PFSK-1 (cell line): Measurements from ENCODE around the gene RAPGEF5.

ENCODE experiments used
- POLR2AphosphoS5 ChIP-seq: IDR thresholded peaks from 2 replicates; pipeline ENCODE4 v1.6.1; 2012; ENCODE audit warnings: low read depth, mild to moderate bottlenecking, control low read depth, low read length, moderate library complexity
- SIN3A ChIP-seq: IDR thresholded peaks from 2 replicates; pipeline ENCODE4 v1.6.1; 2012; ENCODE audit warnings: mild to moderate bottlenecking, low read length, moderate library complexity, borderline replicate concordance; ENCODE audit not compliant: insufficient read depth
- TF ChIP-seq, protein P1 (sequence below), 2 experiments: IDR thresholded peaks; 2 replicates each; pipeline versions ENCODE4 v1.6.1 to v1.8.0; 2011 to 2012; ENCODE audit warnings: low read depth in 2 of 2, low read length in 2 of 2, control low read depth in 1 of 2, inconsistent platforms in 1 of 2, mild to moderate bottlenecking in 1 of 2, moderate library complexity in 1 of 2; ENCODE audit not compliant: insufficient read depth in 1 of 2

DNA sequence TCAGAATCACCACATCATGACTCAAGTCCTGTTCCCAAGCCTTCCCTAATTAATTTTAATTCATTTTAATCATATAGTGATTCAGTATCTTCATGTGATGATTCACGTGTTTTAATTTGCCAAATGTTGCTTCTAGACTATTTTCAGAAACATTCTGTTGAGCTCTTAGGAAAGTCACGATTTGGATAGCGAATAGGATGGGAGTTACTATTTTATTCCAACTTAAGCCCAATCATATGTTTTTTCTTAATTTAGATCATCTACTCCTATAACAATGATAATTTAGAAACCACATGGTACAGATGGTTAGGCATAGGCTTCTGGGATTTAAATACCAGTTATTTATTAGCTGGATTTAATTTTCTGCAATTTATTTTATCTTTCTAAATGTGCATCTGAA is 49.1 kb downstream of the RAPGEF5 start:
- TF ChIP-seq POLR2AphosphoS5, result no peak
- TF ChIP-seq, protein P1, sequence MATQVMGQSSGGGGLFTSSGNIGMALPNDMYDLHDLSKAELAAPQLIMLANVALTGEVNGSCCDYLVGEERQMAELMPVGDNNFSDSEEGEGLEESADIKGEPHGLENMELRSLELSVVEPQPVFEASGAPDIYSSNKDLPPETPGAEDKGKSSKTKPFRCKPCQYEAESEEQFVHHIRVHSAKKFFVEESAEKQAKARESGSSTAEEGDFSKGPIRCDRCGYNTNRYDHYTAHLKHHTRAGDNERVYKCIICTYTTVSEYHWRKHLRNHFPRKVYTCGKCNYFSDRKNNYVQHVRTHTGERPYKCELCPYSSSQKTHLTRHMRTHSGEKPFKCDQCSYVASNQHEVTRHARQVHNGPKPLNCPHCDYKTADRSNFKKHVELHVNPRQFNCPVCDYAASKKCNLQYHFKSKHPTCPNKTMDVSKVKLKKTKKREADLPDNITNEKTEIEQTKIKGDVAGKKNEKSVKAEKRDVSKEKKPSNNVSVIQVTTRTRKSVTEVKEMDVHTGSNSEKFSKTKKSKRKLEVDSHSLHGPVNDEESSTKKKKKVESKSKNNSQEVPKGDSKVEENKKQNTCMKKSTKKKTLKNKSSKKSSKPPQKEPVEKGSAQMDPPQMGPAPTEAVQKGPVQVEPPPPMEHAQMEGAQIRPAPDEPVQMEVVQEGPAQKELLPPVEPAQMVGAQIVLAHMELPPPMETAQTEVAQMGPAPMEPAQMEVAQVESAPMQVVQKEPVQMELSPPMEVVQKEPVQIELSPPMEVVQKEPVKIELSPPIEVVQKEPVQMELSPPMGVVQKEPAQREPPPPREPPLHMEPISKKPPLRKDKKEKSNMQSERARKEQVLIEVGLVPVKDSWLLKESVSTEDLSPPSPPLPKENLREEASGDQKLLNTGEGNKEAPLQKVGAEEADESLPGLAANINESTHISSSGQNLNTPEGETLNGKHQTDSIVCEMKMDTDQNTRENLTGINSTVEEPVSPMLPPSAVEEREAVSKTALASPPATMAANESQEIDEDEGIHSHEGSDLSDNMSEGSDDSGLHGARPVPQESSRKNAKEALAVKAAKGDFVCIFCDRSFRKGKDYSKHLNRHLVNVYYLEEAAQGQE (IDR thresholded peaks at IDR 0.05; ENCODE audit: insufficient read depth in 1 of 2, low read depth in 2 of 2, low read length in 2 of 2), result no peak
- TF ChIP-seq SIN3A, result no peak
